ENCODE data around the gene PCK1.

DNA sequence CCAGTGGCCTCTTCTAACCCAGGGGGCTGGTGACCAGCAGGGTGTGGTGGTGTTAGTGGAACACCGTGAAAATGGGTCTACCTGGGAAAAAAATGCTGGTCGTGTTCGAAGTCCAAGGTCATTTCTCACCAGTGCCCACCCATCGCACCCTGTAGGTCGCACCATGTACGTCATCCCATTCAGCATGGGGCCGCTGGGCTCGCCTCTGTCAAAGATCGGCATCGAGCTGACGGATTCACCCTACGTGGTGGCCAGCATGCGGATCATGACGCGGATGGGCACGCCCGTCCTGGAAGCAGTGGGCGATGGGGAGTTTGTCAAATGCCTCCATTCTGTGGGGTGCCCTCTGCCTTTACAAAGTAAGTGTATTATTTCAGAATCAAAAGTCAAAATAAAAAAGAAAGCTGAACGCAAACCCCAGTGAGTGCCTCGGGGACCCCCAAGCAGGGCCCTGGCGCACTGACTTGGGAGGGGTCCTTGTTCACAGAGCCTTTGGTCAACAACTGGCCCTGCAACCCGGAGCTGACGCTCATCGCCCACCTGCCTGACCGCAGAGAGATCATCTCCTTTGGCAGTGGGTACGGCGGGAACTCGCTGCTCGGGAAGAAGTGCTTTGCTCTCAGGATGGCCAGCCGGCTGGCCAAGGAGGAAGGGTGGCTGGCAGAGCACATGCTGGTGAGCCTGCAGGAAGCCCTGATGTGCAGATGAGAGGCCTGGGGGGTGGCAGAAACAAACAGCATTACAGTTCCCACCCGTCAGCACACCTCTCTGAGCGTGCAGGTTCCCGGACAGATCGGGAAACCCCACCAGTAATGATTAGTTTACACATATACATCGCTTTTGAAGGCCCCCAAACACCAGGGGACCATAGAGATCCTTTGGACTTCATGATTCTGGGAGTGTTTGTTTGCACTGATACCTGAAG, 1.9 kb downstream of the PCK1 start:
- TF ChIP-seq CCDC6 (CRISPR knock-in tag; IDR thresholded peaks at IDR 0.05) (no peak), ZNF567 (CRISPR knock-in tag; IDR thresholded peaks at IDR 0.05; ENCODE audit: borderline replicate concordance) (no peak), MIXL1 (CRISPR knock-in tag; IDR thresholded peaks at IDR 0.05) (no peak), ELF4 (CRISPR knock-in tag; IDR thresholded peaks at IDR 0.05; ENCODE audit: borderline replicate concordance) (no peak), NR2F2 (IDR thresholded peaks at IDR 0.05; ENCODE audit: borderline replicate concordance, low read depth) (no peak), ZNF547 (CRISPR knock-in tag; IDR thresholded peaks at IDR 0.05) (no peak)
- TF ChIP-seq, protein P1, sequence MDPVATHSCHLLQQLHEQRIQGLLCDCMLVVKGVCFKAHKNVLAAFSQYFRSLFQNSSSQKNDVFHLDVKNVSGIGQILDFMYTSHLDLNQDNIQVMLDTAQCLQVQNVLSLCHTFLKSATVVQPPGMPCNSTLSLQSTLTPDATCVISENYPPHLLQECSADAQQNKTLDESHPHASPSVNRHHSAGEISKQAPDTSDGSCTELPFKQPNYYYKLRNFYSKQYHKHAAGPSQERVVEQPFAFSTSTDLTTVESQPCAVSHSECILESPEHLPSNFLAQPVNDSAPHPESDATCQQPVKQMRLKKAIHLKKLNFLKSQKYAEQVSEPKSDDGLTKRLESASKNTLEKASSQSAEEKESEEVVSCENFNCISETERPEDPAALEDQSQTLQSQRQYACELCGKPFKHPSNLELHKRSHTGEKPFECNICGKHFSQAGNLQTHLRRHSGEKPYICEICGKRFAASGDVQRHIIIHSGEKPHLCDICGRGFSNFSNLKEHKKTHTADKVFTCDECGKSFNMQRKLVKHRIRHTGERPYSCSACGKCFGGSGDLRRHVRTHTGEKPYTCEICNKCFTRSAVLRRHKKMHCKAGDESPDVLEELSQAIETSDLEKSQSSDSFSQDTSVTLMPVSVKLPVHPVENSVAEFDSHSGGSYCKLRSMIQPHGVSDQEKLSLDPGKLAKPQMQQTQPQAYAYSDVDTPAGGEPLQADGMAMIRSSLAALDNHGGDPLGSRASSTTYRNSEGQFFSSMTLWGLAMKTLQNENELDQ (CRISPR knock-in tag; IDR thresholded peaks at IDR 0.05; ENCODE audit: borderline replicate concordance) = no peak
